HG02885 (cell line): Measurements from ENCODE around the gene TPK1.

Experiments used
- ATAC-seq: cut with Tn5 transposase; IDR thresholded peaks from one replicate; pipeline ENCODE4 v1.9.1; 2021; ENCODE audit warnings: mild to moderate bottlenecking; ENCODE audit not compliant: unreplicated experiment, poor library complexity

The TPK1 gene

DNA sequence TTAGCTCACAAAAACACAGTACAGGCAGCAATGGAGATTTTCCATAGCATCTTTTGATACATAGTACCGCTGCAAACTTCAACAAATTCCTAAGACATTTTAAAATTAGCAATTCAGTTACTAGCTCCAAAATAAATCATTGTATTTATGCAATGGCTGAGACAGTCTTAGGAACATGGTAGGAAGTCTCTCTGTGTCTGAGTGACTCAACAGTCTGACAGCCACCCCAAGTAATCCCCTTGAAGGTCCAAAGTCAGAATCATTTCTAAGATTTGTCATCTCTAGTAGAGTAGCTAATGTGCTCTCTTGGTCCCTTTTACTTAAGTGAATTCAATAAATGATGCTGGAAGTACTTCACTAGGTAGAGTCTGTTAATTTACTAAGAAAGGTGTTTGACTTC is 338.6 kb downstream of the TPK1 start:
- no peak for ATAC-seq

DNA sequence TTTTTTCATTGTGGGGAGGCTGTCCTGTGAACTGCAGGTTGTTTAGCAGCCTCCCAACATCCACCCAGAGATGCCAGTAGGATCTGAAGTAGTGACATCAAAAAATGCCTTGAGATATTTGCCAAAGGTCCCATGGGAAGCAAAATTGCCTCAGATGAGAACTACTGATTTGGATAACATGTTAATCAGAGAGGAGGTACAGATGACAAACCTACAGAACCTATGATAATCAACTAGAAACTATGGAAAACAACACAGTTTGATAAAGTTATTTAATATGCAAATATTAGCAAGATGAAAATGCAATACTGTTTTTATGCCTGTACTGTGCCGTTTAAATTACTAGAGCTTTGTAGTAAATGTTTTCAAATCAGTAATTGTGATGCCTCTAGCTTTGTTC is 341.5 kb downstream of the TPK1 start:
- ATAC-seq, result no peak

DNA sequence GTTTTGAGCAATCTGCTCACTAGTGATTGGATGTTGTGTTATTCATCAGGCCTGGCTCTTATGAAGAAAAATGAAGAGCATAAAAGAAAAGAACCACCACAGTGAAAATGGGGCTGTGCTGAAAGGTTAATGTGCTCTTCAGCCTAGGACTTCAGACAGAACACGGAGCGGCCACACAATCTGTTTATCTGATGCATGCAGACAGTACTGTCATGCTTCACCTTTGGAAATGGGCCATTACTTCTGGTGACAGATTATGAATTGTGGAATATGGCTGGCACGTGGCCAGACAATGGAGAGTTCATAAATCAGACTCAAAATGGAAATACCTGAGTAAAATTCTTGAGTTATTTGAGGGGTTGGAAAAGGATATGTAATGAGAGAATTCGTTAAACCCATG is 346.3 kb downstream of the TPK1 start:
- ATAC-seq, result no peak

DNA sequence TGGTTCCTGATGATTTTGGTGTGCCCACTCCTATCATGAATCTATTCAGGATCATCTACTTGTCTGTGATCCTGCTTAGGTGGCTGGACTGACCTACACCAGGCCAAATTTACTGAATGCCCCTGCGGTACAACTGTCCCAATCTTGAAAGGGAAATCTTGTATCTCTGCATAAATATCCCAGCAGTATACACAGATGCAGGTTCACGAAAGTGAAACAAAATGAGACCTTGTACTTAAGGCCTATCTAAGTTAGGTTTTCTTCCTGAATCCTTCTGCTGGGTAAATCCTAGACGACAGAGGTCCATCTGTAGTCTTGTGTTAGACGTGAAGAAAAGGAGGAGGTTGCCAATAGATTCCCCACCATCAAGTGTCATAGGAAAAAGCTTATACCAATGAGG is 346.9 kb downstream of the TPK1 start:
- no peak for ATAC-seq

DNA sequence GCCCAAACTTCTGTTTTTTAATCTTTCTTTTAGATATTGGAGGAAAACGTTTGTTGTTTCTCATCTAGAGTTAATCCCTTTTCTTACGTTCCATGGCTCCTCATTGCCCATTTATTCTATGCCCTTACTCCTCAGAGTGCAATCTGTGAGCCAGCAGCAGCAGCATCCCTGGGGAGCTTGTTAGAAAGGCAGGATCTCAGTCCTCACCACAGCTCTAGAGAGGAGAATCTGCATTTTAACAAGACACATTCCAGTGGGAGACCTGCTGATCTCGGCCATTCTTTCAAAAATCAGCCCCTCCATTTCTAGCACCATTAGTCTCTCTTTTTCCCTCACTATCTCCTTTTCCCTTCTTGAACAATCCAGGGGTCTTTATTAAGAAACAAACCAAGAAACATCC is 348.0 kb downstream of the TPK1 start:
- ATAC-seq, result no peak

DNA sequence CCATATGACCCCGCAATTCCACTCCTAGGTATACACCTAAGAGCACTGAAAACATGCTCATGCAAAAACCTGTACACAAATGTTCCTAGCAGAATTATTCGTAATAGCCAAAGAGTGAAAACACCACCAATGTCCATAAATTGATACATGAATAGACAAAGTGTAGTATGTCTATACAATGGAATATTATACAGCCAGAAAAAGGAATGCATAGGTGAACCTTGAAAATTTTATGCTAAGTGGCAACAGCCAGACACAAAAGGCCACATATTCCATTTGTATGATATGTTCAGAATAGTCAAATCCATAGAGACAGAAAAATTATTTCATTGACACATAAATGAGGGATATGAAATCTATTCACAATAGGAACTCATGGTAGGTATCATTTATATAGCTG is 351.4 kb downstream of the TPK1 start:
- no peak for ATAC-seq

DNA sequence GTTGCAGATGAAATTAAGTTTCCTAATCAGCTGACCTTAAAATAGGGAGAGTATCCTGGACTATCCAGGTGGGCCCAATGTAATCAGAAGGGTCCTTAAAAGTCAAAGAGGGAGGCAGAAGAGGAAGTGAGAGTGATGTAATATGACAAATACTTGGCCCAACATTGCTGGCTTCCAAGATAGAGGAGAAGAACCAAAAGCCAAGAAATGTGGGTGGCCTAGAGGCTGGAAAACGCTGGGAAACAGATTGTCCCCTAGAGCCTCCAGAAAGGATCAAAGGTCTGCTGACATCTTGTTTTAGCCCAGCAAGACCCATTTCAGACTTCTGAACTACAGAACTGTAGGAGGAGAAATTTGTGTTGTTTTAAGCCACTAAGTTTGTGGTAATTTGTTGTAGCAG is 352.7 kb downstream of the TPK1 start:
- peak; percentile 41 for ATAC-seq

DNA sequence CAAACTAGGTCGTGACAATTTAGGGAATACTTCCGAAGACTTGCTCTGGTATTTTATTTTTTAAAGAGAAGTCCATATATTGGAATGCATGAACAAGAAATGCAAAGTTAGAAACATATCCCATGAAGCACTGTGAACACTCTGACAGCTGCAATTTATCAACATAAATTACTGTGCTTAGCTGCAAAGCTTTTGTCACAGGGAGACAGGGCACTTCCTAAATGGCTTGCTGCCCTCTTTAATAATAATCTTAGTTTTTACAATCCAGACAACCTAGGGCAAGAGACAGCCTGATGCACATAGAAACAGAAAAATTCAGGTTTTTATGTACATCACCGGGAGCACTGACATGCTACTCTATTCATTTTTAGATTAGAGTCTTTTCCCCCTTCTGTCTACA is 354.0 kb downstream of the TPK1 start:
- ATAC-seq, result no peak

DNA sequence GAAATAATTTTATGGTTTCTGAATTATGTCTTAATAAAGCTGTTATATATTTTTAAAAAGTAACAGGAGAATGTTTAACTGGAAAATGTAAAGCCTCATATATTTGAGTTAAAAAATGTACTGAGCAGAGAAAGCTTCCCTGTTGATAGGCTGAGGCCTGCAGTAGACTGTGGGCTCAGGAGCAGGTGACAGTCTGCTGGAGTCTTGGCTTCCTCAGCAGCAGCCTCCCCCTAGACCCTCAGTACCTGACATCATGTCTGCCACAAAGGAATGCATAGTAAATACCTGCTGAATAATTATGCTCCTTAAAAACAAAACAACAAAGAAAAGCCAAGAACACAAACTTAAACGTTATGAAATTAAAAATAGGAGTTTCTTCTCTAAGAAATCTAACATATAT is 358.5 kb downstream of the TPK1 start:
- ATAC-seq, result no peak

GRCh38 chr7:144474800-144475615 is 360.8 kb downstream of the TPK1 start:
- ATAC-seq, result no peak

DNA sequence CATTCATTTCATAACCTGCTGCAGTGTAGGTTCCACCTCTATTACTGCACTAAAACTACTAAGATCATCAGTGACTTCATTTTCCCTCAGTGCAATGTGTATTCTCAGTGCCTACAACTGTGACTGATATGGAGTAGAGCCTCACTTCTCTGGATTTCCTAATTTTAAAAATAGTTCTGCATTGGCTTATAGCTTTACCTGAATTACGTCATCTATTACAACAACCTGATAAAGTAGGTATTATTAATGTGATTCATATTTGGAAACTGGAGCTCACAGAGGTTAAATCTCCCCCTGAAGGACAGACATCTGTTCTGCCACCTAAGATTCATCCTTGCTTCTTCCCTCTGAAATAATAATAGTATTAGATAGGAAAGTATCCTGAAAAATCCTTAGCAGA is 361.5 kb downstream of the TPK1 start:
- ATAC-seq, result no peak

- no peak for ATAC-seq
Observed at GRCh38 chr7:144473908-144474307, 361.9 kb downstream of the TPK1 start.

DNA sequence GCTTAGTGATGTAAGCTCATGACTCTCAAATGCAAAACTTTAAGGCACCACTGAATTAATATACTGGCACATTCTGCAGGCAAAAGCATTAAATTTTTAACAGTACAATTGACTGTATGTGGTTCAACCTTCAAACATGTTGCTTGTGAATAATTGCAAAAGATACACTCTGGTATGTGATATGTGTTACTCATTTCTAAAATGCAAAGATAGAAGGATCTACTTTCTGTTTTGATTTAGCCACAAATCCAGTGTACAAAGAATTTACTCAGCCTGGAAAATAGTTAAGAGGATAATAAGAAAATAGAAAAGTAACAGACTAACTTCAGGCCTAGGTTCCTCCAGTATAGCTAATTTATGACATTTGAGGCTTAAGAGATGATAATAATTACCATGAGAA is 365.8 kb downstream of the TPK1 start:
- ATAC-seq, result no peak

- no peak for ATAC-seq
Observed at GRCh38 chr7:144468990-144469732, 366.7 kb downstream of the TPK1 start.

DNA sequence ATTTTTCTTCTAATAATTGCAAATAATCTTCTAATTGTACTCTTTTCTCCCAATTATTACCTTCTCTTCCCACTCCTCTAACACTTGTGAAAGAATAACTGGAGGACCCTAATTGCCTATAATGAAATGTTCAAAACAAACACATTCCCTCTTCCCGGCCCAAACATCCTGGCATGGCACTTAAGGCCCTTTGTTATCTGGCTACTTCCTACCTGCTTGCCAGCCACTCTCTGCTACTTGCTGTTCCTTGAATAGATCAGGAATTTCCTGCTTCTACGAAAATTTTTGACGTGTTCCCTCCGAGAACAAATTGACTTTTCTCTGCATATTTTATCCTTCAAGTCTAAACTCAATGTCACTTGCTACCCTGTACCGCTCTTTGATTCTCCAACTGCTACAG is 376.2 kb downstream of the TPK1 start:
- ATAC-seq, result no peak

DNA sequence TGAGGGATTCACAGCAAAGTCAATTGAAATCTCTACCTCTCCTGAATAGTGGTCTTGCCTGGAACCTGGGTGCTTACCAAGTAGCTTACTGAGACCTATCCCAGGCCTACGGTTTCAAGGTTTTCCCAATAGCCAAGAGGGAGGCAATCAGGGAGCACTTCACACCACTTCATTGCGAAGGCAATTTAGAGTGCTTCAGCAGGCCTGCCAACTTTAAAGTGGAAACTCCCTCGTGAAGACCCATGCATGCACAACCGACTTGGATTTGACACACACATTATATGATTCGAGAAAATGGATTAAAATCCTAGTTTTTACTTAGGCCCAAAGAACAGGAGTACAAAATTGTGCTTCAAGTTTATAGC is 380.8 kb downstream of the TPK1 start:
- no peak for ATAC-seq

DNA sequence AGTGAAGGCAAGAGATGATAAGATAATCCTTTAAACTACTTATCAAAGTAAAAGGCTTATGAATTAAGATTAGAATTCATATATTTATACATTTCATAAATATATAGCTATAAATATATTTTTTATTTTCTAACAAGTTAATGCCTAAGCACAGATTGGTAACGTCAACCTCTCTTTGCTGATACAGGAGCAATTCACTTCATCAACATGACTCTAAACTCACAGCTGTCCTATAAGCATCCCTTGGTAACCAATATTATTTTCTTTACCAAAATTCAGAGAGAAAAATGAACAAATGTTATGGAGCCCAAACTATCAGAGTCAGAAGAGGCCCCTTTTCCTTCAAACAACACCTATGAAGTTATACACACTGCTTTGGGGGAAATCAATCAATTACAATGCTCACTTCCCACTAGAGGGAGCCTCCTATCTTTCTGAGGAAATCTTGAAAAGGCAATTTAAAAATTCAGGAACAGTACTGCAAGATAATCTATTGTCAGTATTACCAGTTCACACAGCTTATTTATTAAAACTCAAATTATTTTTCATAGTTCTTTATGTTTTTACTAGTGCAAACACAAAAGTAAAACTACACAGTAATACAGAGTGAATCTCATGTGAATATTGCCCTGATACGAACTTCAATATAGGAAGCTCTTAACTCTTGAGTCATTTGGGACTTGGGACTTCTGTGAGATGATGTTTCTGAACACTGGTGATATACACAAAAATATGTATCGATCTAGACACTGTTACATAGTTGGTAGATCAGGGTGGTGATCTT is 381.4 kb downstream of the TPK1 start:
- no peak for ATAC-seq

DNA sequence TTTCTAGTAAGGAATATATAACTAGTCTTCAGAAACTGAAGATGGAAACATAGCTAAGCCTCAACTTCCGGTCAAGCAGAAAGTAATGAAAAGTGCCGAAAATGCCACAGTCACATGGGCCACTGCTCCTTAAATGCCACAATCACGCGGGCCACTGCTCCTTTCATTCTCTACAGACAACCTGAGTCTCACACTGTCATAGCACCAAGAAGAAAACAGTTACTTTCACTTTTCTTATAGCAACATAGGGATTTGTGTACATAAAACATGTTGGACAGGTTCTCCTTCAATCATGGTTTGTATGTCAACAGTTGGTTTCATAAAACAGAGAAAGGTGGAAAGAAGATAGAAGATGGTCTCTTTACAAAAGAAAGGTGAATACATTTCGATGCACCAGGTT is 383.8 kb downstream of the TPK1 start:
- ATAC-seq, result peak; percentile 87

GRCh38 chr7:144445590-144445989 is 390.3 kb downstream of the TPK1 start:
- no peak for ATAC-seq

DNA sequence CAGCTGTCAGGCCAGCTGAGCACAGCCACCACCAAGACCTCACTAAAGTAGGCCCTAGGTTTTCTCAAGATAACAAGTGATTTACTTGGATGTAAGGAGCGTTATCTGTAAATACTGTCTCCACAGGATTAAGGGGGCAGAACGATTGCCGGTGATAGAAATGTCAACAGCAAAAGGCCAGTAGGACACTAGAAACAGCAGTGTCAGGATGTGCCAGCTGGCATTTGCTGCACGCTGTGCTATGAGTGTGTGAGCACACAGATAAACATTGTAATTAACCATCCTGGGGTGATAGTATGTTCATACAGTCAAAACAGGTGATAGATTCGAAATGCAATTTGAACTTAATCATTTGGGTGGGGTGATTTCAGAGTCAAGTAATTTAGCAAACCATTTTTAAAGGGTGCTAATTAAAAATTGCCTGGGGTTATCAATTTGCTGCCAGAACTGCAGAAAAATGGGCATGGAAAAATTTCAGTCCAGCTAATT is 396.1 kb downstream of the TPK1 start:
- no peak for ATAC-seq

GRCh38 chr7:144438759-144439158 is 397.1 kb downstream of the TPK1 start:
- no peak for ATAC-seq
